Thoracic aorta (tissue), 2 donors: Measurements from ENCODE around the gene FAM163A. TPM values are rescaled to one million over a fixed set of nuclear protein-coding genes. Genes with fewer than 3 reads are reported as not detected.

Experiments
- ATAC-seq: fragments of 150-250 bp; one replicate; pipeline ENCODE4 v1.8.0; 2017; ENCODE audit warnings: low read depth; ENCODE audit not compliant: insufficient number of reproducible peaks, low FRiP score
- DNase-seq: peaks from one replicate; pipeline ENCODE4 v3.0.0-alpha.2; 2020; ENCODE audit warnings: low spot score
- H3K27ac ChIP-seq, 2 donors: fragments of 200-600 bp; sonication (generic); 1 replicate in 1 of 2; 2 replicates in 1 of 2; pipeline ENCODE4 v1.5.1; 2016; ENCODE audit warnings: mild to moderate bottlenecking in 2 of 2, moderate library complexity in 2 of 2
- H3K27me3 ChIP-seq: fragments of 200-600 bp; sonication (generic); replicated peaks from 2 replicates; pipeline ENCODE4 v1.6.0; 2016; ENCODE audit warnings: mild to moderate bottlenecking; ENCODE audit not compliant: insufficient read depth
- H3K36me3 ChIP-seq: fragments of 200-600 bp; sonication (generic); one replicate; pipeline ENCODE4 v1.5.1; 2016
- H3K4me1 ChIP-seq, 2 donors: fragments of 200-600 bp; sonication (generic); 1 replicate in 1 of 2; 2 replicates in 1 of 2; pipeline versions ENCODE4 v1.5.1 to v1.6.0; 2016; ENCODE audit warnings: low read depth in 2 of 2, mild to moderate bottlenecking in 1 of 2; ENCODE audit not compliant: control insufficient read depth in 1 of 2
- H3K4me3 ChIP-seq: fragments of 200-600 bp; sonication (generic); 2 replicates; pipeline ENCODE4 v1.5.1; 2016; ENCODE audit warnings: mild to moderate bottlenecking
- H3K9me3 ChIP-seq: fragments of 200-600 bp; sonication (generic); 2 replicates; pipeline ENCODE4 v1.5.1; 2016
- total RNA-seq, 2 donors: library from RNA; depleted of rRNA; stranded (reverse); fragments of >200 nt; gene quantifications; one replicate each; pipeline versions ENCODE4 v1.1.0 to v1.2.3, GENCODE V29; 2016
- TF ChIP-seq, protein P1 (sequence below): fragments of 200-600 bp; sonication (generic); IDR thresholded peaks from one replicate; pipeline ENCODE4 v1.5.1; 2019; ENCODE audit warnings: antibody characterized with exemption

Gene FAM163A
- total RNA-seq, 2 donors from 2014 or later, result not detected

DNA sequence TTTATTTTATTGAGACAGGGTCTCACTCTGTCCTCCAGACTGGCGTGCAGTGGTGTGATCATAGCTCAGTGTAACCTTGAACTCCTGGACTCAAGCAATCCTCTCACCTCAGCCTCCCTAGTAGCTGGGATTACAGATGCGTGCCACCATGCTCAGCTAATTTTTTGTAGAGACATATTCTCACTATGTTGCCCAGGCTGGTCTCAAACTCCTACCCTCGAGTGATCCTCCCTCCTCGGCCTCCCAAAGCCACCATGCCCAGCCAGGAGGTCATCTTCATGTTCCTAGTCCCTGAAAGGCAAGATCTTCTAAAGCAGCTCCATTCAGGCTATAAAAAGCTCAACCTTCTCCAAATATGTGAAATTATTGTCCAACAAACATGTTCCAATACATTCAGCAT, 80.6 kb downstream of the FAM163A start:
- H3K36me3 ChIP-seq, result no peaks in the 10 kb centered on the region
- no peaks in the 10 kb centered on the region for H3K4me1 ChIP-seq
- no peak overlapping the region for H3K4me3 ChIP-seq
- no peak for DNase-seq
- no peaks in the 10 kb centered on the region for H3K27me3 ChIP-seq
- H3K27ac ChIP-seq, result no peak overlapping the region
- no peak for ATAC-seq
- TF ChIP-seq, protein P1, sequence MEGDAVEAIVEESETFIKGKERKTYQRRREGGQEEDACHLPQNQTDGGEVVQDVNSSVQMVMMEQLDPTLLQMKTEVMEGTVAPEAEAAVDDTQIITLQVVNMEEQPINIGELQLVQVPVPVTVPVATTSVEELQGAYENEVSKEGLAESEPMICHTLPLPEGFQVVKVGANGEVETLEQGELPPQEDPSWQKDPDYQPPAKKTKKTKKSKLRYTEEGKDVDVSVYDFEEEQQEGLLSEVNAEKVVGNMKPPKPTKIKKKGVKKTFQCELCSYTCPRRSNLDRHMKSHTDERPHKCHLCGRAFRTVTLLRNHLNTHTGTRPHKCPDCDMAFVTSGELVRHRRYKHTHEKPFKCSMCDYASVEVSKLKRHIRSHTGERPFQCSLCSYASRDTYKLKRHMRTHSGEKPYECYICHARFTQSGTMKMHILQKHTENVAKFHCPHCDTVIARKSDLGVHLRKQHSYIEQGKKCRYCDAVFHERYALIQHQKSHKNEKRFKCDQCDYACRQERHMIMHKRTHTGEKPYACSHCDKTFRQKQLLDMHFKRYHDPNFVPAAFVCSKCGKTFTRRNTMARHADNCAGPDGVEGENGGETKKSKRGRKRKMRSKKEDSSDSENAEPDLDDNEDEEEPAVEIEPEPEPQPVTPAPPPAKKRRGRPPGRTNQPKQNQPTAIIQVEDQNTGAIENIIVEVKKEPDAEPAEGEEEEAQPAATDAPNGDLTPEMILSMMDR, result no peak
- H3K9me3 ChIP-seq, result no peaks in the 10 kb centered on the region

DNA sequence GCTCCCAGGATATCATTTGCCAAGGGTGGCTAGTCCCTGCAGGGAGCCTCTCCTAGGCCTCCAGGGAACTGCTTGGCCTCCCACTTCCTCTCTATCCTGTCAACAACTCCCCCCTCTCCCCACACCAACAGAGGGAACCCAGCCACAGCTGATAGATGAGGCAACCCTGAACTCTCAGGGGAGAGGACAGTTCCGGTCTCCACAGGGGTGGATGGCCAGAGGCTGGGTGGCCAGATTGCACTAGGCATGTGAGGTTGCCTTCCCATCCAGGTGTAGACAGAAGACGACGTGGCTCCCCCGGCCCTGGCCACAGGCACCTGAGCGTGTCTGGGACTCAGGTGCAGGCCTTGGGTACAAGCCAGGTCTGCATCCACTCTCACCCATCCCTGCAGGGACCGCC, 81.2 kb downstream of the FAM163A start:
- Histone ChIP-seq H3K36me3 (no peaks in the 10 kb centered on the region), H3K4me1 (no peaks in the 10 kb centered on the region), H3K4me3 (no peak overlapping the region), H3K27me3 (no peaks in the 10 kb centered on the region), H3K9me3 (no peaks in the 10 kb centered on the region), H3K27ac (no peak overlapping the region)
- no peak for ATAC-seq
- TF ChIP-seq, protein P1, result no peak
- DNase-seq, result no peak

DNA sequence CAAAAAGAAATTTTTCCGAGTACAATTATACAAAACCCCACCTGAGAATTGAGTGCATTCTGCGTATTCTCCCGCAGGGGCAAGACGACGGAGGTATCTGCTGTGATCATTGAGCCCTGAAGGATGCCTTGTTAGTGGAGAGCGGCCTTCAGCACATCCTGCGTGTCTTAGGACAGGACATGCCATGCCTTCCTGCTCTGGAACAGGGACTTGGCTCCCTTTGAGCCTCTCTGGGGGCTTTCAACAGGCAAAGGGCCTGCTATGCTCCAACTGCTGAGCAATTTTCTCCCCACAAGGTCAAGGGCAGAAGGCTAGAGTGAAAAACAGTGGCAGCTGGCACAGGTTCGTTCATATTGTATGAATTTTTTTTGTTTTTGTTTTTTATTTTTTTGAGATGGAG, 82.1 kb downstream of the FAM163A start:
- Histone ChIP-seq H3K4me3 (no peak overlapping the region), H3K27ac (no peak overlapping the region), H3K4me1 (no peaks in the 10 kb centered on the region), H3K36me3 (no peaks in the 10 kb centered on the region), H3K27me3 (no peaks in the 10 kb centered on the region), H3K9me3 (no peaks in the 10 kb centered on the region)
- TF ChIP-seq, protein P1, result no peak
- DNase-seq (no peak), ATAC-seq (no peak)

DNA sequence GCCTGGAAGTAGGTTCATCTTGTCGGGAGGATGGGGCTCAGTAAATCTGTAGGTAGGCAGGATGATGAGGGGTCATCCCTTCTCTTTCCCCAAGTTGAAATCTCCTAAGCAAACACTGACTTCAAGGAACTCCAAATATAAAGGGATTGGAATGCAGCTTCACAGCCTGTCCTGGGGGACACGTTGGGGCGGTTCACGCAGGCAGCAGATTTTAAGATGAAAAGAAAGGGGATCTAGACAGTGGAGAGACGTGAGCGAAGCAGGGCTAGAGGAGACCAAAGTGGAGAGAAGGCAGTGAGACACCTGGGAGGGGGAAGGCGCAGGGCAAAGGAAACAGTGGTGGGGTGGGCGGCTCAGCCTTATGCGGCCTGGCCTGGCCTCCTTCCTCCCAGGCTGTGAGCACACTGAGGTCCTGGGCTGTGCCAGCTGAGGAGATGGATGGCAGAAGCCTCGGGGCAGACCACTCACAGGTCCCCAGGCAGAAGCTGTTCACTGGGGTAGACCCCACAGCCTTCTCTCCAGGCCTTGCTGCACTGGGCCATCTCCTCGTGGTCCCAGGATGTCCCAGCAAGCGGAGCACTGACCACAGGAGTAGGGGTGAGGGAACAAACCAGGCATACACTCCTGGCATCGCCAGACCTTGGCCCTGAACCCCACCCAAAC, 82.8 kb downstream of the FAM163A start:
- Histone ChIP-seq H3K4me3 (no peak overlapping the region), H3K9me3 (no peaks in the 10 kb centered on the region), H3K27me3 (no peaks in the 10 kb centered on the region), H3K27ac (no peak overlapping the region), H3K36me3 (no peaks in the 10 kb centered on the region), H3K4me1 (no peaks in the 10 kb centered on the region)
- TF ChIP-seq, protein P1, result no peak
- no peak for ATAC-seq
- no peak for DNase-seq

DNA sequence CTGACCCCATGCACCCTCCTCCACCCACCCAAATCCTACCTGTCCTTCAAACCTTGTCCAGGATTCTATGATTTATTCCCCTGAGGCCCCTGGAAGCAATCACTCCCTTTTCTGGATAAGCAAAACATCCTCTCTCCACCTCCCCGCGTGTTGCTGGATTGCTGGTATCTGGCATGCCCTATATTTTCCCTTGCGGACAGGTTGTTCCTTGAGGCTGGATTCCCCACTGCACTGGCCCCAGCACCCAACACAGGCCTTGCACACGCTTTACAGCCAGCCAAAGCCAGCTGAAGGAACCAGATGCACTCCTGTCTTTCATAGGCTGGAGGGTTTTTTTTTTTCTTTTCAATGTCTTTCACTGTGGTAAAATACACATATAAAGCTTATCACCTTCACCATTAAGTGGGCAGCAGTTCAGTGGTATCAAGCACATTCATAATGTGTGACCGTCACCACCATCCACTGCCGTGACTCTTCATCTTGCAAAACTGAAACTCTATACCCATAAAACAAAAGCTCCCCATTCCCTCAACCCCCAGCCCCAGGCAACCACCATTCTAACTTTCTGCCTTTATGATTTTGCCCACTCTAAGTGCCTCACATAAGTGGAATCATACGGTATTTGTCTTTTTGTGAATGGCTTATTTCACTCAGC, 83.7 kb downstream of the FAM163A start:
- DNase-seq (no peak), ATAC-seq (no peak)
- Histone ChIP-seq H3K9me3 (no peaks in the 10 kb centered on the region), H3K27me3 (no peaks in the 10 kb centered on the region), H3K27ac (no peak overlapping the region), H3K36me3 (no peaks in the 10 kb centered on the region), H3K4me1 (no peaks in the 10 kb centered on the region), H3K4me3 (no peak overlapping the region)
- TF ChIP-seq, protein P1, result no peak
